ENCODE results near the gene USP44.

The USP44 gene

DNA sequence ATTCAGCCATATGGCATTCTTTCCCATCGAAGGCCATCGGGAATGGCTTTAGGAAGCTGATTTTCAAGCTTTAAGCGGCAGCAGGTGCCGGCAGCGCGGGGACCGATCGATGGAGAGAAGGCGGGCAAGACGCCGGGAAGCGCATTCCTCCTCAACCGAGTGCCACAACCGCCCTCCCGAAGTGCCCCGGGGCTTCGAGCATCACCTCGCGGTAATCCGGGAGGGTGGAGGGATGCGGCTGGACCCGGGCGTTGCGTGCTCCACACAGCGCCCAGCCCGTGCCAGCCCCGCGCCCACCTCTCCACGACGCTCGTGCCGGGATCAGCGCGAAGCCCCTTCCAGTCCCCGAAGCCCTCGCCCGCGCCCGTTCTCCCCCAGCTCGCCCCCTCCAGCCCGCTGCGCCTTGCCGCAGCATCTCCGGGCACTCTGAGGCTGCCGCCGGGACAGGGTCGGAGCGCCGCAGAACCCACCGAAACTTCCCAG, 3.2 kb downstream of the USP44 start:
- no peak for DNase-seq

DNA sequence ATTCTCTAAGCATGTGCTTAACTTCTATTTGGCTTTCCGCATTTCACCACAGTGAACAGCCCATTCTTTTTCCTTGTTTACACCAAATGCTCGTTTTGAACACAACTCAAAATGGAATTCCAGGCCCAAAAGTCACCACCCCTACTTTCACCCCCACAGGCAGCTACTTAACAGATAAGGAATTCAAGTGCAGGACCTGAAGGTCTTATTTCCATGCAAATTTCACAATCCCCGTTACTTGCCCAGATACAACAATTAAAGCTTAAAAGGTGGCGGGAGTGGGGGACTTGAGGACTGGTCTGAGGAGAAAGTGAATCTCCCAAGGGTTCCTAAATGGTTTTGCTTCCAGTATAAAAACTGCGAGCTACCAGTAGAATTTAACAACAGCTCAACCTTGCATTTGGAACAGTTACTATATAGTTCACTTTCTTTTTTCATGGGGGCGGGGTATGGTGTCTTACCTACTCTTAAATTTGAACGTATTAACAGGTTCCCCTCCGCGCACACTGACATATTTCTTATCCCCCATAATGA, 3.7 kb downstream of the USP44 start:
- DNase-seq = no peak

GRCh38 chr12:95546491-95546813, 4.8 kb downstream of the USP44 start:
- DNase-seq = no peak

DNA sequence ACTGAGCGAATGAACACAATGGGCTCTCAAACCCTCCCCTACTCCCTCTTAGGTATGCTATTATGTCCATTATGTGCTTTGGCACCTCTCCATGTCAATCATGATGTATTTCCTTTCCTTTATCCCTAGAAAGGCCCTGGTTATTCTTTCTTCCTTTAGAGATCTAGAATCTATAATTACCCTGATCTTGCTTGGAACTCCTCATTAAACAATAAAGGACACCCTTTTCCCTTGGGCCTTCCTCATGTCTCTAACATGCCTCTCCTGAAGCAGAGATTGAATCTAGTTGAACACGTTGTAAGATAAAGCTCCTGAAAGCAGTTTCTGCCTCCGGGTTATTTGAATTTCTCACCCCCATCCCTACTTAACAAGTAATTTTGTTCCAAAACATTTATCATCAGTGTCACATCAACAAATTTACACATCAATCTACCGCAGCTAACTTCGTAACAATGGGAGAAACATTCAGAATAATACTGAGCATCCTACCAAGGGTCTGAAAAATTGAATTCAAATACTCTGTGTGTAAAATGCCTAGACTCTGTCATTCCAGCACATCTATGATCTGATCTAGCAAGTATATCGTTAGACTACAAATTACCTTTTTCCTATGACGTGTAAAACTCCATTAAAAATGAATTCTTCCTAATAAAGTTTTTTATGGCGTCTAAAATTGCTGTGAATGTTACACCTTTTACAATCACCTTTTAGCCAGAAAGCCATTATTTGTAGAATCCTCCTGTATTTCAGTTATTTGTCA, 5.4 kb downstream of the USP44 start:
- DNase-seq = peak; percentile 78

DNA sequence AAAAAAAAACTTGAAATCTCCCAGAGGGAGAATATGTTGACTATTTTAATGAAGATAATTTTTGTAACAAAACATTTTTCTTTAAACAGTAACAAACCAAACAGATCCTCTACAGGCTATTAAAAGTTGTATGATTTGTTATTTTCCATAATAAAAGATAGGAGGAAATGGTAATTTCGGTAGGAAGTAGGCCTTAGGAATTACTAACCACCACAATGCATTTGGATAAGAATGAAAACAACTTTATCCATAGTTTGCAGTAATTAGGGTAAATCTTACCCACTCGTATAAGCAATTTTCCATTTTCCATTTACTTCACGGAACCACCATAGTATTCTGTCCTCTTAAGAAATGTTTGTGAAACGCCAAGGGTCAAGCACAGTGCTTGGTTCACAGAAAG, 6.0 kb downstream of the USP44 start:
- no peak for DNase-seq

DNA sequence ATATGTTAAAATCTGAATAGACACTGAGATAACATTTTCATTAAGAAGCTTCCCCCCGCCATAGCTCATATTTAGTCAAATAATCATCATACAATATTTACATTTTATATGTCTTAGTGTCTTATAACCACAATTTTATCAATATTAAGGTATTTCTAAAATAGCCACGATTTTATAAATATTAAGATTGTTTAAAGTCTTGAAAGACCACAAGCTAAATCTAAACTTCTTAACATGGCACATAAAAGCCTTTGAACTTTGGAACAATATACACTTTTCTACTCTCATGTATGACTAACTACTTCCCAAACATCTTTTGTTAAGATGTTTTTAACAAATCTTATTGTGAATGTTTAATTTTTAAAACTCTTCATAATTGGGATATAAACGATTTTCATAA, 6.5 kb downstream of the USP44 start:
- no peak for DNase-seq

GRCh38 chr12:95543305-95543704, 8.0 kb downstream of the USP44 start:
- no peak for DNase-seq

GRCh38 chr12:95541436-95541835, 9.8 kb downstream of the USP44 start:
- DNase-seq = no peak

- no peak for DNase-seq
These were observed 12.6 kb downstream of the USP44 start for GRCh38 chr12:95538656-95539055.

DNA sequence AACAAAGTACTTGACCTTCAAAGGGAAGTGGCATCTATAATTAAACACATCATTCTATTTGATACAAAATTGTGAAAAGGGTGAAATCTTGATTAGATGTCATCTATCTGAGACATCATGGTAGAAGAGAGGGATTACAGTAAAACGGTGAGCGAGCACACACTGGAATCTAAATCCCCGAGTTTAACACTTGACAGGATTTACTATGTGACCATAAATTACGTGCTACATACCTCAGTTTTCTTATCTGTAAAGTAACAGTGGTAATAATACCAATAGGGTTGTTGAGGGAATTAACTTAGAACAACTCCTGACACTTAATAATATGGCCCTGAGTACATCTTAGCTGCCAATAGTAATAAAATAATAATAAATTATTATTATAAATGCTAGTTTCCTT, 13.3 kb downstream of the USP44 start:
- no peak for DNase-seq

GRCh38 chr12:95533985-95534384, 17.3 kb downstream of the USP44 start:
- DNase-seq = no peak

DNA sequence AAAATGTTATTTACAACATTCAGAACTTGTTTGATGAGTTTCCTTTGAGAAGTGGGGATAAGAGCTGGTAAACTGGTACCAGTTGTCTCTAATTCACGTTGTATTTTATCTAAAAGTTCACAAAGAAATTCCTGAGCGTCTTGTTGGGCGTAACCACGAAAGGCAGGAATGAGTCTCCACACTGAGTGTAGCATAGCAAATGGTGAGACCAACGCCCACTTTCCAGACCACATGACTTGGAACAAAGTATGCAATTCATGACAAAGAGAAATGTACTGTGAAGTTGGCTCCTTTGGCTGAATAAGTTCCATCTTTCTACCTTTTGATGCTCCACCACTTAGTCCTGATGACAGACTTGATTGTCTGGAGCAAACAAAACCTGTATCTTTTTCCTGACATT, 18.4 kb downstream of the USP44 start:
- no peak for DNase-seq

GRCh38 chr12:95529693-95530225, 21.5 kb downstream of the USP44 start:
- no peak for DNase-seq

DNA sequence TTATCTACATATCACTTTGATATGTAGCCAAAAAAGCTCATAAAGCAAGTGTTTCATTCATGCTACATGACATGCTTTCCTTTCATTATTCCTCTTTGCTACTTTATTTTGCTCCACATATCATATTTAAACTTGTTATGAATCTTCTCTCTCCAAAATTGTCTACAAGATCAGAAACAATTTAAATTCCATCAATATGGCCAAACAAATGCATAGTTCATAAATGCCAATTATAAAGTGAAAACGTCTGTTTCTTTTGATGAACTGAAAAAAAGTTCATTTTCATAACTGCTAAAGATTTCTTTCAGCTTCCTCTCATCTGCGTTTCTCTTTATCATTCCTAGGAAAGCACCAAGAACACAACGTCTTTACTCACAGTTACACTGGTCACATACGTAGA, 22.8 kb downstream of the USP44 start:
- no peak for DNase-seq

- no peak for DNase-seq
These were observed 28.6 kb downstream of the USP44 start for GRCh38 chr12:95522692-95523091.

GRCh38 chr12:95520816-95521215, 30.5 kb downstream of the USP44 start:
- no peak for DNase-seq

GRCh38 chr12:95518944-95519343, 32.3 kb downstream of the USP44 start:
- DNase-seq = no peak

GRCh38 chr12:95517246-95517645, 34.0 kb downstream of the USP44 start:
- DNase-seq = no peak

GRCh38 chr12:95516757-95517156, 34.5 kb downstream of the USP44 start:
- DNase-seq = no peak

DNA sequence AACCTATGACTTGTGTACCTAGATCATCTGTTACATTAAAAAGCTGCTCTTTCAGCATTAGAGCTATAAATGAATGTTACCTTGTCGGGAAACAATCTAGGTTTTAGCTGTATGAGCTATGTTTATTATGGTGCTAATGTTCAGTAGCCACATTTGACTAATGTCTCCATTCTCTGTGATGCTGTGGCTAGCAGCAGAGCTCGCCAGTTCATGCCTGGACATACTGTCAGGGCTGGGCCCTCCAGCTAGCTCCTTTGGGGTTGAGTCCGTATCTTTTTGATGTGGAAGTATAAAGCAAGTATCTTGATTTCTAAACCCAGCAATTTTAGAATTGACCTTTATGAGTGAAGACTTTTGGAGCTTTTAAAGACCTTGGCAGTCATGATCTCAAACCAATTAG, 36.1 kb downstream of the USP44 start:
- DNase-seq = no peak

- DNase-seq = no peak
These were observed 37.7 kb downstream of the USP44 start for GRCh38 chr12:95513599-95513998.

DNA sequence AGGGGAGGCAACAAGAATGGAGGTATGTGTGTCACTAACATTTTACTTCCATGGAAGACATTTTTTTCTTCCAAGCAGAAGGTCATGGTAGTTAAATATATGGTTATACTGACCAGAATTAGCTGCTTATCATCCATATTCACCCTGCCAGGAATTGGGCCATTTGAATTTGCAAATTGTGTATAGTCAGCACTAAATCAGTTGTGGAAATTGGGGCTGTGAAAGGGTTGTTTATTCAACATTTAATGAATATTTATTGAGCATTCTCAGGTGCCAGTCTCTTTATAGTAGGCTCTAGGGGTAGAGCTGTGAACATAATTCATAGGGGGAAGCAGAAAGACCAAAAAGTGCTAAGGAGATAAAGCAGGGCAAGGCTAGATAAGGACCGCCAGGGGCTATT, 39.3 kb downstream of the USP44 start:
- no peak for DNase-seq

DNA sequence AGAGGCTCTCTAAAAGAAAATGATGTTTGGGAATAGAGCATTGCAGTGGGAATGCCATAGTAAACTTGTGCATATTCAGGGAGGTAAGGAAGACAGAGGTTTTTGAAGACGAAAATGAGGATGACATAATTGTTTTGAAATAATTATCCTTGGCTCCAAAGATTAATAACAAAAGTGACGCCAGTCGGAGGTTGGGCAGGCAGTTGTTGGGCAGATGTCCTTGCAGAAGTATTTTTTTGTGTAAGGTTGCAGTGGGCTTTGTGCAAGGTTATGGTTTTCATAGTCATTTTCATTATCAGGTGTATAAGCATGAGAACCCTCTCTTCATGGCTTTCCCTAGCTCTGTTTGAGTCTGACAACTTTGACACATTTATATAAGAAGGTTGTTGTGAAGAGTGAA, 42.0 kb downstream of the USP44 start:
- no peak for DNase-seq

DNA sequence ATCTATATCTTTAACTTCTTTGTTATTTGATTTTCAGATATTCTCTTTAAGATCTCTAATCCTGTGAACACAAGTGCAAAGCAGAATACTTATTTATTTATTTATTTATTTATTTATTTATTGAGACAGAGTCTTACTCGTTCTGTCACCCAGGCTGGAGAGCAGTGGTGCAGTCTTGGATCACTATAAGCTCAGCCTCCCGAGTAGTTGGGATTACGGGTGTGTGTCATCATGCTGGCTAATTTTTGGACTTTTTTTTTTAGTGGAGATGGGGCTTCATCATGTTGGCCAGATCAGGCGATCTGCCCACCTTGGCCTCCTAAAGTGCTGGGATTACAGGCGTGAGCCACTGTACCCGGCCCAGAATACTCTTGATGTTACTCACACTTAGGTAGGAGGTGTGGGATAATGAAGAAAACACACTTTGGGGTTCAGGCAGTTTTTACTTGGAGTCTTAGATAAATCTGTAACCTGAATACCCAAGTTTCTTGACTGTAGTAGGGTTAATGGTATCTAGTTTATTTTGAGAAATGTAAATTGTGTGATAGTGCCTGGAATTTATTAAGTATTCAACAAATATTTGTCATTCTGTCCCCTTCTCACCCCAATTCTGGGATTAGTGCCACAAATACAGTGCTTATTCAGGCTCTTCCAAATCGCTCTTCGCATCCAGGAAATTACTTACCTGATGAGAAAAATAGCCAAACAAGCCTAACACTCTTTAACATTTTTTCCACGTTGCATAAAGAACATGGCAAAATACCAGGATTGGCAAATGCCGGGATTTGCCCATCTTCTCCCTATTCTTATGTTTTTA, 44.4 kb downstream of the USP44 start:
- no peak for DNase-seq
